ENCODE measurements around the gene ATP10A. TPM values are rescaled to one million over a fixed set of nuclear protein-coding genes. Genes with fewer than 3 reads are reported as not detected.
"Not testable (repeated sequence)": the region's sequence is repeated elsewhere in the genome, so short reads cannot be mapped to it uniquely, and the experiment has no call there.

ATP10A gene
- total RNA-seq, 6 experiments from 2014 or later: 31.0 to 39.5 (median 33.9) TPM

GRCh38 chr15:25772500-25772899 is 90.6 kb downstream of the ATP10A start:
- H3K27ac Mint-ChIP-seq: no peak overlapping the region
- H3K9me3 Mint-ChIP-seq: no peaks in the 10 kb centered on the region
- no peak overlapping the region for H3K4me3 Mint-ChIP-seq
- H3K4me1 Mint-ChIP-seq (ENCODE audit: low read depth): peaks cover 37% of the 10 kb centered on the region
- H3K27me3 Mint-ChIP-seq (ENCODE audit: insufficient read depth): no peaks in the 10 kb centered on the region; the same call in none of the 2 replicates
- peaks cover 11% of the 10 kb centered on the region; the same call in 1 of the 2 replicates for H3K36me3 Mint-ChIP-seq (ENCODE audit: low read depth)
- DNase-seq: no peak
- TF ChIP-seq CTCF (IDR thresholded peaks at IDR 0.05): no peak

GRCh38 chr15:25771736-25772135 is 91.4 kb downstream of the ATP10A start:
- not testable (repeated sequence) for DNase-seq; H3K9me3 Mint-ChIP-seq; H3K36me3 Mint-ChIP-seq (ENCODE audit: low read depth); H3K27me3 Mint-ChIP-seq (ENCODE audit: insufficient read depth); H3K4me3 Mint-ChIP-seq
- Mint-ChIP-seq H3K4me1 (ENCODE audit: low read depth) (peaks cover 32% of the 10 kb centered on the region), H3K27ac (0 out of 2 replicates have a peak overlapping the region, but pooled peaks have one; percentile 24)

- H3K9me3 Mint-ChIP-seq: no peaks in the 10 kb centered on the region
- peaks cover 3% of the 10 kb centered on the region for H3K27me3 Mint-ChIP-seq (ENCODE audit: insufficient read depth)
- peaks cover 28% of the 10 kb centered on the region for H3K4me1 Mint-ChIP-seq (ENCODE audit: low read depth)
- H3K36me3 Mint-ChIP-seq (ENCODE audit: low read depth): peaks cover 6% of the 10 kb centered on the region
- TF ChIP-seq CTCF (IDR thresholded peaks at IDR 0.05): peak; percentile 37; the same call in 1 of the 2 replicates
- H3K4me3 Mint-ChIP-seq: no peak overlapping the region
- no peak for DNase-seq
- peak overlapping the region; percentile 24; the same call in 1 of the 2 replicates for H3K27ac Mint-ChIP-seq
These were observed 91.8 kb downstream of the ATP10A start for GRCh38 chr15:25771338-25771706.

- Mint-ChIP-seq H3K27ac (no peak overlapping the region), H3K27me3 (ENCODE audit: insufficient read depth) (peaks cover 3% of the 10 kb centered on the region), H3K9me3 (no peaks in the 10 kb centered on the region), H3K36me3 (ENCODE audit: low read depth) (peaks cover 11% of the 10 kb centered on the region), H3K4me1 (ENCODE audit: low read depth) (peaks cover 22% of the 10 kb centered on the region), H3K4me3 (no peak overlapping the region)
- no peak for DNase-seq
- no peak for TF ChIP-seq CTCF (IDR thresholded peaks at IDR 0.05)
These were observed 92.3 kb downstream of the ATP10A start for GRCh38 chr15:25770618-25771337.

GRCh38 chr15:25770031-25770430 is 93.1 kb downstream of the ATP10A start:
- H3K27ac Mint-ChIP-seq: no peak overlapping the region
- no peak for TF ChIP-seq CTCF (IDR thresholded peaks at IDR 0.05)
- peaks cover 3% of the 10 kb centered on the region for H3K27me3 Mint-ChIP-seq (ENCODE audit: insufficient read depth)
- H3K9me3 Mint-ChIP-seq: no peaks in the 10 kb centered on the region
- no peak overlapping the region for H3K4me3 Mint-ChIP-seq
- no peak for DNase-seq
- H3K4me1 Mint-ChIP-seq (ENCODE audit: low read depth): peaks cover 15% of the 10 kb centered on the region
- H3K36me3 Mint-ChIP-seq (ENCODE audit: low read depth): peaks cover 19% of the 10 kb centered on the region

GRCh38 chr15:25768271-25768670 is 94.9 kb downstream of the ATP10A start:
- no peak overlapping the region for H3K4me3 Mint-ChIP-seq
- H3K27ac Mint-ChIP-seq: no peak overlapping the region
- no peaks in the 10 kb centered on the region for H3K9me3 Mint-ChIP-seq
- H3K36me3 Mint-ChIP-seq (ENCODE audit: low read depth): peaks cover 28% of the 10 kb centered on the region
- TF ChIP-seq CTCF (IDR thresholded peaks at IDR 0.05): no peak
- DNase-seq: no peak
- peaks cover 6% of the 10 kb centered on the region for H3K4me1 Mint-ChIP-seq (ENCODE audit: low read depth)
- peaks cover 3% of the 10 kb centered on the region for H3K27me3 Mint-ChIP-seq (ENCODE audit: insufficient read depth)
